Measurements from ENCODE around the gene USP12.

DNA sequence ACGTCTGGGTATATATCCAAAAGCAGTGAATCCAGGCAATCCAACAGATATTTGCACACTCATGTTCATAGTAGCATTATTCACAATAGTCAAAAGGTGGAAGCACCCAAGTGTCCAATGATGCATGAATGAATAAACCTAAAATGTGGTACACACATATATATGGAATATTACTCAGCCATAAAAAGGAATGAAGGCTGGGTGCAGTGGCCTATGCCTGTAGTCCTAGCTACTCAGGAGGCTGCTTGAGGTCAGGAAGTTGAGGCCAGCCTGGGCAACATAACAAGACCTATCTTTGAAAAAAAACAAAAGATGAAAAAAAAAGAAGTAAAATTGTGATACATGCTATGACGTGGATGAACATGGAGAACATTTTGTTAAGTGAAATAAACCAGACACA, 10.4 kb upstream of the USP12 start:
- TF ChIP-seq, protein P1, sequence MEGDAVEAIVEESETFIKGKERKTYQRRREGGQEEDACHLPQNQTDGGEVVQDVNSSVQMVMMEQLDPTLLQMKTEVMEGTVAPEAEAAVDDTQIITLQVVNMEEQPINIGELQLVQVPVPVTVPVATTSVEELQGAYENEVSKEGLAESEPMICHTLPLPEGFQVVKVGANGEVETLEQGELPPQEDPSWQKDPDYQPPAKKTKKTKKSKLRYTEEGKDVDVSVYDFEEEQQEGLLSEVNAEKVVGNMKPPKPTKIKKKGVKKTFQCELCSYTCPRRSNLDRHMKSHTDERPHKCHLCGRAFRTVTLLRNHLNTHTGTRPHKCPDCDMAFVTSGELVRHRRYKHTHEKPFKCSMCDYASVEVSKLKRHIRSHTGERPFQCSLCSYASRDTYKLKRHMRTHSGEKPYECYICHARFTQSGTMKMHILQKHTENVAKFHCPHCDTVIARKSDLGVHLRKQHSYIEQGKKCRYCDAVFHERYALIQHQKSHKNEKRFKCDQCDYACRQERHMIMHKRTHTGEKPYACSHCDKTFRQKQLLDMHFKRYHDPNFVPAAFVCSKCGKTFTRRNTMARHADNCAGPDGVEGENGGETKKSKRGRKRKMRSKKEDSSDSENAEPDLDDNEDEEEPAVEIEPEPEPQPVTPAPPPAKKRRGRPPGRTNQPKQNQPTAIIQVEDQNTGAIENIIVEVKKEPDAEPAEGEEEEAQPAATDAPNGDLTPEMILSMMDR (IDR thresholded peaks at IDR 0.05; ENCODE audit: low read depth, low read length, missing input control): no peak
- TF ChIP-seq, protein P2, sequence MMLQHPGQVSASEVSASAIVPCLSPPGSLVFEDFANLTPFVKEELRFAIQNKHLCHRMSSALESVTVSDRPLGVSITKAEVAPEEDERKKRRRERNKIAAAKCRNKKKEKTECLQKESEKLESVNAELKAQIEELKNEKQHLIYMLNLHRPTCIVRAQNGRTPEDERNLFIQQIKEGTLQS (IDR thresholded peaks at IDR 0.05): no peak
- TF ChIP-seq, protein P3, sequence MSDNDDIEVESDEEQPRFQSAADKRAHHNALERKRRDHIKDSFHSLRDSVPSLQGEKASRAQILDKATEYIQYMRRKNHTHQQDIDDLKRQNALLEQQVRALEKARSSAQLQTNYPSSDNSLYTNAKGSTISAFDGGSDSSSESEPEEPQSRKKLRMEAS (IDR thresholded peaks at IDR 0.05): no peak
- no peak for TF ChIP-seq FOXA1 (IDR thresholded peaks at IDR 0.05)
- no peak for TF ChIP-seq EGR1 (IDR thresholded peaks at IDR 0.05; ENCODE audit: low read depth in 2 of 2)
- TF ChIP-seq RAD21 (IDR thresholded peaks at IDR 0.05): no peak

Data from liver (tissue), 3 donors.